Chondrocyte (in vitro differentiated cells): ENCODE data around the gene CCIN. TPM values are rescaled to one million over a fixed set of nuclear protein-coding genes. Genes with fewer than 3 reads are reported as not detected.

Source experiments
- DNase-seq: peaks from one replicate; pipeline ENCODE4 v3.0.0; 2021; ENCODE audit warnings: mixed read lengths, low spot score
- H3K27ac Mint-ChIP-seq: one replicate; pipeline ENCODE4 v1.8.0; 2021; ENCODE audit warnings: mild to moderate bottlenecking, moderate library complexity, mixed read lengths; ENCODE audit not compliant: unreplicated experiment
- H3K27me3 Mint-ChIP-seq: 2 replicates; pipeline ENCODE4 v1.8.0; 2021; ENCODE audit warnings: low read depth, mixed read lengths
- H3K36me3 Mint-ChIP-seq: 2 replicates; pipeline ENCODE4 v1.8.0; 2021; ENCODE audit warnings: low read depth, mixed read lengths
- H3K4me1 Mint-ChIP-seq: 2 replicates; pipeline ENCODE4 v1.8.0; 2021; ENCODE audit warnings: low read depth, mild to moderate bottlenecking, mixed read lengths
- H3K4me3 Mint-ChIP-seq: one replicate; pipeline ENCODE4 v1.8.0; 2021; ENCODE audit warnings: mild to moderate bottlenecking, moderate library complexity, mixed read lengths; ENCODE audit not compliant: unreplicated experiment
- H3K9me3 Mint-ChIP-seq: 2 replicates; pipeline ENCODE4 v1.8.0; 2021; ENCODE audit warnings: low read depth, mixed read lengths
- CTCF ChIP-seq: fragments of 200-600 bp; sonication (generic); IDR thresholded peaks from 2 replicates; pipeline ENCODE4 v1.5.0; 2021; ENCODE audit warnings: antibody characterized with exemption, mild to moderate bottlenecking, moderate library complexity
- total RNA-seq: library from RNA; stranded (reverse); gene quantifications from 3 replicates; pipeline ENCODE4 v1.2.1, GENCODE V29; 2021

The CCIN gene
- total RNA-seq, 1 donor from 2014 or later = 2.4 TPM

DNA sequence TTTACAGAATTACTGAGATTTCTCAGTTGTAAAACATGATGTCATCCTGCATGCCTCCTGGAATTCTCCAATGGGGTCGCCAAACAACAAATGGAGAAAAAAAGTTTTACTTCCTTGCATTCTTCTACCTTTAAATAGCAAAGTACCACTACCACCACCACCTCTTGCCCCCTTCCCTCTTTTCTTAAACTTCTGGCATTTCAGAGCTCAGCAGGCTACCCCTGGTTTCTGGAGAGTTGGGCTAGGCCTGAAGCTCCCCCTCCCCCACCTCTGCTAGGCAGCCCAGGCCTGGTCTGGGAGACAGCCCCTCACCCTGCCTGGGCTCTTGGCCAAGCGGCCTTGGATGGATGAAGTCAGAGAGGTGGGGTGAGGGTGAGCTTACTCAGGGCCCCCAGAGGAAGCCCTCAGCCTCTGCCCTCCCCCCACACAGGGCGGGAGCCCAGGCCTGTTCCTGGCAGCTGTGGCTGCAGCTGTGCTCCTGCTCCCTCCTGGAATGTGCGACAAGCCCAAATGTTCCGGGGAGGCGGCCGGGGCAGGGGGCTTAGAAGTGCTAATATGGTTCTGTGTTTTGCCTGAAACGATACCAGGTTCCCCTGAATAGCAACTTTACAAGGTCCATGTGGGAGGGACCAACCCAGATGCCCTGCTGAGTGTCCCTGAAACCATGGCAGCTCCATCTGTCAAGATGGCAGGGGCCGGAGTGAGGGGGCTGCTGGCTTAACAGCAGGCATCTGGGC, 6.0 kb upstream of the CCIN start:
- Mint-ChIP-seq H3K27ac (peak overlapping the region; percentile 99), H3K4me3 (peak overlapping the region; percentile 25), H3K27me3 (no peaks in the 10 kb centered on the region), H3K4me1 (peaks cover 84% of the 10 kb centered on the region), H3K36me3 (peaks cover 11% of the 10 kb centered on the region), H3K9me3 (no peaks in the 10 kb centered on the region)
- DNase-seq = peak; percentile 95
- no peak for TF ChIP-seq CTCF

- H3K27me3 Mint-ChIP-seq = no peaks in the 10 kb centered on the region
- no peak overlapping the region for H3K4me3 Mint-ChIP-seq
- DNase-seq = peak; percentile 4
- H3K27ac Mint-ChIP-seq = peak overlapping the region; percentile 99
- no peak for TF ChIP-seq CTCF
- H3K4me1 Mint-ChIP-seq = peaks cover 79% of the 10 kb centered on the region
- H3K36me3 Mint-ChIP-seq = peaks cover 8% of the 10 kb centered on the region
- no peaks in the 10 kb centered on the region for H3K9me3 Mint-ChIP-seq
Observed at GRCh38 chr9:36163786-36164170, 5.4 kb upstream of the CCIN start.

GRCh38 chr9:36164372-36164771, 4.8 kb upstream of the CCIN start:
- no peak overlapping the region for H3K4me3 Mint-ChIP-seq

DNA sequence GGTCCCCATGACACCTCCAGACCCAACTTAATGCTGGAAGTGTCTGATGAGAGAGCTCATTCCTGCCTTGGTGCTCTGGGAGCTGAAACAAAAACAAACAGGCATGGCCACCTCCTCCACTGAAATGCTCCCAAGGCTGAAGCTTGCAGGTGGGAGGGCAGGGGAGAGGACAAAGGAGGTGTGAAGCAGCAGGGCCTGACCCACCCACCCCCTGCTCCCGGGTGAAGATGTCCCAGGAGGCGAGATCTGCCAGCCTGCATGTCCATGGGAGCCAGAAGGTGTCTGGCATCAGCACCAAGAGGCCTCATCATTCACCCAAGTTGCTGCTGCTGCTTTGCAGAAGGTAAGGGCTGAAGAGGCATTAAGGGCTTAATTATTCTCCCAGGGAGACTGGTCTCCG, 4.2 kb upstream of the CCIN start:
- H3K9me3 Mint-ChIP-seq = no peaks in the 10 kb centered on the region
- peaks cover 11% of the 10 kb centered on the region for H3K36me3 Mint-ChIP-seq
- H3K27ac Mint-ChIP-seq = peak overlapping the region; percentile 99
- peaks cover 71% of the 10 kb centered on the region for H3K4me1 Mint-ChIP-seq
- peak overlapping the region; percentile 36 for H3K4me3 Mint-ChIP-seq
- DNase-seq = peak; percentile 55
- no peaks in the 10 kb centered on the region for H3K27me3 Mint-ChIP-seq
- TF ChIP-seq CTCF = no peak

More at GRCh38 chr9:36164372-36164771, 4.8 kb upstream of the CCIN start:
- Mint-ChIP-seq H3K27ac (peak overlapping the region; percentile 99), H3K9me3 (no peaks in the 10 kb centered on the region), H3K4me1 (peaks cover 73% of the 10 kb centered on the region), H3K36me3 (peaks cover 9% of the 10 kb centered on the region), H3K27me3 (no peaks in the 10 kb centered on the region)
- no peak for TF ChIP-seq CTCF
- peak; percentile 63 for DNase-seq

DNA sequence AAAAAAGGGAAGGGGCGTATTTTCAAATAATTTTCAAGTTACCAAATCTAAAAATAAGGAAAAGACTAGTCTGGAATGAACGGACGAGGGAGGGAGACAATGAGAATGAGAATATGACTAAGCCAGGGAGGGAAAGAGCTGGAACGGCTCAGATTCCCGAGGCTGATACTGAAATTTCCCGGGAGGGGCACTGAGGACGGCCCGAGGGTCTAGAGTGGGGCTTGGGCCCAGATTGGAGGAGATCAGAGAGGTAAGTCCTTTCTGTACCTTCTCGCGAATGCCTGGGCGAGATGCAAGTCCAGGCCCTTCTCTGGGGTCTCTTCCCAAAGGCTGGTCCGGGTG, 3.4 kb upstream of the CCIN start:
- Mint-ChIP-seq H3K9me3 (no peaks in the 10 kb centered on the region), H3K27me3 (no peaks in the 10 kb centered on the region), H3K36me3 (peaks cover 7% of the 10 kb centered on the region), H3K4me1 (peaks cover 64% of the 10 kb centered on the region), H3K27ac (peak overlapping the region; percentile 99), H3K4me3 (peak overlapping the region; percentile 50)
- DNase-seq = no peak
- no peak for TF ChIP-seq CTCF
